GM19467 (cell line): ENCODE data around the gene CDH23.

Experiments
- ATAC-seq: cut with Tn5 transposase; IDR thresholded peaks from one replicate; pipeline ENCODE4 v1.9.1; 2021; ENCODE audit warnings: mild to moderate bottlenecking, moderate library complexity; ENCODE audit not compliant: unreplicated experiment

Gene CDH23

DNA sequence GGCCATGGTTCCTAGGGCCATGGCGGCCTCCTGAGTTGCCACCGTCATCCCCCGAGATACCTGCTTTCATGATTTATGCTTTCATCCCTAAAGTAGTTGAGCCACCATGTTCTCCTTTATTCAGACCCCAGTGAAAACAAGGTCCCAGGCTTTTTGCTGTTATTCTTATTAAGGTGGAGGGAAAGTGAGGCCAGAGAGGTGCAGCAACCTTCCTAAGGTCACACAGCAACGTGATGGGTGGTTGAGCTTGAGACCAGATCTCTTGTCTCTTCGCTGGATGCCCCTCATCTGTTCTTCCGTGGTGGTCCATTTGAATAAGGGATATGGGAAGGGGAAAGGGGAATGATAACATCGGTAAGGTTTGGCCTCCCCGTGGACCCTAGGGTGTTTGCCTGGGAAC lies 180.6 kb downstream of the CDH23 start:
- no peak for ATAC-seq

GRCh38 chr10:71578069-71578468 lies 181.3 kb downstream of the CDH23 start:
- ATAC-seq = no peak

DNA sequence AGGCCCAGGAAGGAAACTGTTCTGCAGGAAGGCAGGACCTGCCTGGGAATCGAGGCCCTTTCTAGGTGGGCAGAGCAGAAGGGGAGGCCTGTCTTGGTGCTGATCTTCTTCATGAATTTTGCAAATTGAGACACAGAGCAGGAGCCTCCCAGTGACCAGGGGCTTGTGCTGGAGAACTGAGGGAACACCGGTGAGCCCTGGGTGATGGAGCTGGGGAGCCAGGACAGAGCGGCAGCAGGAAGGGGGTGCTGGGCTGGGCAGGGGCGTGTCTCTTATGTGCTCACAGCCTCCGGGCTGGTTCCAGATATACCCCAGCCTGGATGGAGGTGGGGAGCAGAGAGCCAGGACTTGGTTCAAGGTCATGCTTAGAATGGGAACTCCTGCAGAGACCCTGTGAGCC lies 182.9 kb downstream of the CDH23 start:
- ATAC-seq = no peak

DNA sequence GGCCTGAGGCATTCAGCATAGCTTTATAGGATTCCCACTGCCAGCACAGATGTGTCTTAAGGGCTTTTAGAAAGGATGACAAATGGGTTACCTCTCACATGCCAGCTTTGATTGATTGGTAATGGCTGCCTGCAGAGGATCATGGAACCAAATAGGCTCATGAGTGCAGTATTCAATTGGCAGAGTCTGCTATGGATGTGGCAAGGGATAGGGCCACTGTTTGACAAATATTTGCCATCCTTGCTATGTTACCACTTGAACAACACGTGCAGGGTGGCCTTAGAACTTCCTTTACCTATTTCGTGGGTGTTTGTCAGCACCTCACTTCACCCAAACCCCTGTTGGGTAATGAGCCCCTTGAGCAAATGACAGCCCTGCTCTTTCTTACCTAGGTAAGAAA lies 183.7 kb downstream of the CDH23 start:
- ATAC-seq = no peak

GRCh38 chr10:71580926-71581325 lies 184.2 kb downstream of the CDH23 start:
- no peak for ATAC-seq

- ATAC-seq = no peak
Observed at GRCh38 chr10:71581376-71581775, 184.7 kb downstream of the CDH23 start.

- no peak for ATAC-seq
Observed at GRCh38 chr10:71582019-71582418, 185.3 kb downstream of the CDH23 start.

GRCh38 chr10:71582506-71583475 lies 186.1 kb downstream of the CDH23 start:
- no peak for ATAC-seq

GRCh38 chr10:71584461-71584860 lies 187.7 kb downstream of the CDH23 start:
- no peak for ATAC-seq

DNA sequence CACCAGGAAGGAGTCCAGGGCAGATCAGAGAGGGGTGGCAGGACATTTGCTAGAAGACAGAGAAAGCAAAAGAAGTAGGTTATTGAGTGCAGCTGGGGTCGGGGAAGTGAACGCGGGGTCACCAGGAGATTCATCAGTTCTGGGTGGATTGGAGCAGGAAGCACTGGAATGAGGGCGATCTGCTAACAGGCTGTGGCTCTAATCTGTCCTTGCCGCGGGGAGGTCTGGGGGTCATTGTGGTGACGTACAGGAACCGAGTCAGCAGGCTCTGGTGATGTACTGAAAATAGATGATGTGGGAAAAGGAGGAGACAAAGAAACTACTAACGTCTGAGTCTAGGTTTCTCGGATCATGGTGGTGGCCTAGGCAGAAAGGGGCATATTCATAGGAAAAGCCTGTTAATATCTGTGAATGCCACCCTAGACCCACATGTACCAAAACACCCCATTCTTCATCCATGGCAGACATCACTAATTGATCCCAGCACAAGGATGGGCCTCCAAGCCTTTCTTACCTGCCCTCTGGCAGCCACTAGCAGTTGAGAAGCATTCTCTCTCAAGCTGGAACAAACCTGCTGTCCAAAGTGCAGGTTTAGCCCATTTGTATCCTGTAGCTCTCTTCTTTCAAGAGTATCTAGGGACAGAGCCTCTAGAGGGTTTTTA lies 188.3 kb downstream of the CDH23 start:
- ATAC-seq = no peak

DNA sequence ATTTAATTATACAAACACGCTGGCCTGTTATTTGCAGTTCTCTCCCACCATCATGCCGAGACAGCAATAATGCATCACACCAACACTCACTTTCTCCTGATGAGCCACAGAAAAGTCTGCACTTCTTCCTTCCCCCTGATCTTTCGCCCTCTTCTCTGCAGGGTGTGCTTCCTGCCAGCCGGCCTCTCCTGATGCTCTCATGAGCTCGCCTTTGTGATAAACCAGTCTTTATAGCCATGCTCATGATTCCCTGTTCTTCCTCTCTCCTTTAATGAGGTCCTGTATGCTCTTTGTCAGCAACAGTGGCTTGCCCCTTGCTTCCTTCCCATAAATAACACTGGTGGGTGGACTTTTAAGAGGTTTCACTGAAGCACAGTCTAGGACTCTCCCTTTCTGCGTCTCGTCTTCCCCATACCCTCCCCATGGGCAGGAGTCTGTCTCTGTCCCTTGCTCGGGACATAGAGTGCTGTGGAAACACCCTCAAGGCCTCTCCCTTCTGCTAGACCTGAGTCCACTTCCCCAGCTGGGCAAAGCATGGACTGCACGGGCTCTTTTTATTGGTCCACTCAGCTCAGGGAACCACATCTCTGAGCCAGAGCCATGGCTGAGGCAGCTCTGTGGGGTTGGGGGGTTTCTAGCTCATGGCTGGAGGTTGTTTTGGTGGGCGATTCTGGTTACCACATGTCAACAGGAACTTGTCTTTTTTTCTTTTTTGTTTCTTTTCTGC lies 189.0 kb downstream of the CDH23 start:
- ATAC-seq = no peak

DNA sequence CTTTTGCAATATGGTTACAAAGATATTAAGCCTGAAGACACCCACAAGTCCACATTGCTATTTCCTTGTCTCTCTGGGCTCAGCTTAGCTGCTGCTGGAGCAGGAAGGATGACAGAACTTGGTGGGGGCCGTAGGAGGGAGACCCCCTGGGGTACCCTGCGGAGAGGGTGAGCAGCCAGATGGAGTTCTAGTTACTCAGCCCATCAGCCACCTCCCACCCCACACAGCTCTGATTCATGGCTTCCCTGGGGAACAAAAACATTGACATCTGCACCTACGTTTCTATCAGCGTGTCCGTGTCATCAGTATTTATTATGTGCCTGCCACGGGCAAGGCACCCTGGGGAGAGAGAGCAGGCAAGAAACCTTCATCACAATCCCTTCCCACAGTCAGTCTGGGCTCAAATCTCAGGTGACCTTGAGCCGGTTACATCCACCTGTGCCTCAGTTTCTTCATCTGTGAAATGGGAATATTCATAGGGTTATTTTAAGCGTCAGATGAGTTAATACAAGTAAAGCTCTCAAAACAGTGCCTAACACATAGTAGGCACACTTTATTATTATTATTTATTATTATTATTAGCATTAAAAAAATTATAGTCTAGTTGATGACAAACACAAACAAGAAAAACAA lies 191.3 kb downstream of the CDH23 start:
- no peak for ATAC-seq

- ATAC-seq = no peak
Observed at GRCh38 chr10:71588685-71589084, 192.0 kb downstream of the CDH23 start.

DNA sequence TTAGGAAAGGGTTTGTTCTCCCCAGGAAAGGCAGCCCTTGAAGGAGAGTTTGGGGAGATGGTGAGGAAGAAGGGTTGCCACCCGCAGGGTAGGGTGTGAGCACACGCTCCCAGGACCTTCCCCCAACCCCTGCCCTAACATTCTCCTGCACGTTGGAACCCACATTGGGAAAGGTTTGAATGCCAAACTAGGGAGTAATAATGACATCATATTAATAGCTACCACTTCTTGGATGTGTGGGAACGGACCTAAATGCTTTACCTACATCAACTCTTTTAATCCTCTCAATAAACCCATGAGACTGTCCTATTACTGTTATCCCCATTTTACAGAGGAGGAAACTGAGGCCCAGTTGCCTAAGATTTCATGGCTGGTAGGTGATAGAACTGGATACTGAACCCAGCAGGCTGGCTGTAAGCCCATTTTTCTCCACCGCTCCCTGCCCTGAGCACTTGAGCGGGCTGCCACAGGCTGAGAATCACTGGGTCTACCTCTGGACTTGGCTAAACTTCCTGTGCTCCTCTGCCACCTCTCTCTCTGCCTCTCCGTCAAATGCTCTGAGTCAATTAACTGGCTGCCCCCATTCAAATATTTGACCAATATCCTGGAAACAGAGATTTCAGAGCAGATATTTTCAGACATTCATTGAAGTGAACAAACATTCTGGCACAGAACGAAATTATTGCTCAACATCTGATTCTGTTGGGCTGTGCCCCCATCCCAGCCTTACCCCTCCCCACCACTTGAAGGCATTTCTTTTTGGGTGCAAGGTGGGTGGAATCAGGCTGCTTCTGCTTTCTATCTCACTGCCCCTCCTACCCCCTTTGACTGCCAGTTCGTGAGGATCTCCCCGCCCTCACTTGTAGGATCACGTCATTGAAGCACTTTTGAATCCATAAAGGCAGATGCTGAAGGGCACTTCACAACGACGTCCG lies 193.2 kb downstream of the CDH23 start:
- no peak for ATAC-seq

GRCh38 chr10:71590781-71591350 lies 194.1 kb downstream of the CDH23 start:
- no peak for ATAC-seq

DNA sequence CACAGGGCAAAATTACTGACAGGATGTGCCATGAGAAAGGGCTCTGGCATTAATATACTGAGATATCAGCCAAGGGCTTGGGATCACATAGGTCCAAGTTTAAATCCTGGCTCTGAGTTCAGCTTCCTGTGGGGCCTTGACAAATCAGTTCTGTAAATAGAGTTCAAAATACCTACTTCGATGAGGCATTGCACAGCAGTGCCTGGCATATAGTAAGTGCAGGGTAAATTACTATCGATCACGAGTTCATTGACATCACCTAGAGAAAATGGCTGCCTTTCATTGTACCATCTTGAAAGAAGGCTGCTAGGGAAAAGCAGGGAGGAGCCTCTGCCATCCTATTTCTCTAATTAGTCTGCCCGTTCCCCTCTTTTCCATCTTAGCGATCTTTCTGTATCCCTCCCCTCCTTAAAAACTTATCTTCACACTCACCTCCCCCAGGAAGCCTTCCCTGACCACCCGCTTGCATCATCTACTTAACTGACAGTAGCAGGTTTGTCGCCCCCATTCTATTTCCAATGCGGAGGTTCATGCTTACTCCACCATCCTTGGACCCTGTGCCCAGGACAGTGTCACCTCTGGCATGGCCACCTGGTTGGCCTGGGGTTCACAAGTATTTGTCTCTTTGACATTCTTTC lies 198.3 kb downstream of the CDH23 start:
- ATAC-seq = no peak

DNA sequence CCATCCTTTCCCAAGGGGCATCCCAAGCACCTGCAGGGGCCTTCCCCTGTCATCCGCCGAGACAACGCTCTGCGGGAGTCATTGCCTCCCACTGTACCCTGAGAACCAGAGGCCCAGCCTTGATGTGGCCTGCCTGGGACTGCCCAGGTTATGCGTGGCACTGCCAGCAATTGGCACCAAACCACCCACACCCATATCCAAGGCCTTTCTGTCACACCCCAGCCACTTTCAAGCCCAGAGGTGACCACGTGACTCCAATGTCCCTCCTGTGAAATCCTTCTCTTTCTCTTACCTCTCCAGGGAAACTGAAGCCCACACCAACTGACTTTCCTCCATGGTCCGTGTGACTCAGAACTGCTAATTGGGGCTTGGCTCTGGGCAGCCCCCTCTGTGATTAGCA lies 198.9 kb downstream of the CDH23 start:
- ATAC-seq = no peak

- no peak for ATAC-seq
Observed at GRCh38 chr10:71596127-71596526, 199.4 kb downstream of the CDH23 start.

- no peak for ATAC-seq
Observed at GRCh38 chr10:71596759-71597158, 200.0 kb downstream of the CDH23 start.
